KOPT-K1 (cell line): ENCODE results near the gene CACNB2.

ENCODE experiments used
- H3K27ac ChIP-seq: fragments of 200-600 bp; sonication (generic); 2 replicates; pipeline ENCODE4 v1.5.1; 2016; ENCODE audit warnings: antibody characterized with exemption, mild to moderate bottlenecking, low read depth, low read length; ENCODE audit not compliant: poor library complexity, severe bottlenecking
- H3K36me3 ChIP-seq: fragments of 200-600 bp; sonication (generic); 2 replicates; pipeline ENCODE4 v1.5.1; 2017; ENCODE audit warnings: antibody characterized with exemption, mild to moderate bottlenecking, low read length, moderate library complexity; ENCODE audit not compliant: insufficient read depth
- H3K9me3 ChIP-seq: fragments of 200-600 bp; sonication (generic); 2 replicates; pipeline ENCODE4 v1.5.1; 2017; ENCODE audit warnings: antibody characterized with exemption, low read length, mild to moderate bottlenecking; ENCODE audit not compliant: insufficient read depth, poor library complexity, severe bottlenecking

Gene CACNB2

GRCh38 chr10:18455086-18455884, 315.1 kb downstream of the CACNB2 start:
- peak overlapping the region; percentile 39 for H3K27ac ChIP-seq

GRCh38 chr10:18456984-18457383, 316.8 kb downstream of the CACNB2 start:
- no peak overlapping the region for H3K27ac ChIP-seq
- no peaks in the 10 kb centered on the region for H3K9me3 ChIP-seq

More at GRCh38 chr10:18455086-18455884, 315.1 kb downstream of the CACNB2 start:
- H3K36me3 ChIP-seq, result no peaks in the 10 kb centered on the region
- H3K9me3 ChIP-seq, result no peaks in the 10 kb centered on the region

GRCh38 chr10:18460032-18460431, 319.8 kb downstream of the CACNB2 start:
- Histone ChIP-seq H3K9me3 (no peaks in the 10 kb centered on the region), H3K36me3 (no peaks in the 10 kb centered on the region), H3K27ac (no peak overlapping the region)

More at GRCh38 chr10:18456984-18457383, 316.8 kb downstream of the CACNB2 start:
- no peaks in the 10 kb centered on the region for H3K36me3 ChIP-seq

- Histone ChIP-seq H3K36me3 (no peaks in the 10 kb centered on the region), H3K9me3 (no peaks in the 10 kb centered on the region), H3K27ac (no peak overlapping the region)
Observed at GRCh38 chr10:18463673-18464211, 323.5 kb downstream of the CACNB2 start.

GRCh38 chr10:18469125-18469524, 328.9 kb downstream of the CACNB2 start:
- H3K9me3 ChIP-seq, result no peaks in the 10 kb centered on the region
- no peak overlapping the region for H3K27ac ChIP-seq

GRCh38 chr10:18472977-18473376, 332.8 kb downstream of the CACNB2 start:
- no peak overlapping the region for H3K27ac ChIP-seq
- H3K9me3 ChIP-seq, result no peaks in the 10 kb centered on the region
- H3K36me3 ChIP-seq, result no peaks in the 10 kb centered on the region

More at GRCh38 chr10:18469125-18469524, 328.9 kb downstream of the CACNB2 start:
- H3K36me3 ChIP-seq, result no peaks in the 10 kb centered on the region

- Histone ChIP-seq H3K36me3 (no peaks in the 10 kb centered on the region), H3K27ac (no peak overlapping the region), H3K9me3 (no peaks in the 10 kb centered on the region)
Observed at GRCh38 chr10:18473424-18474117, 333.3 kb downstream of the CACNB2 start.

- Histone ChIP-seq H3K9me3 (no peaks in the 10 kb centered on the region), H3K27ac (no peak overlapping the region), H3K36me3 (no peaks in the 10 kb centered on the region)
Observed at GRCh38 chr10:18474118-18474455, 333.9 kb downstream of the CACNB2 start.

- Histone ChIP-seq H3K27ac (no peak overlapping the region), H3K9me3 (no peaks in the 10 kb centered on the region), H3K36me3 (no peaks in the 10 kb centered on the region)
Observed at GRCh38 chr10:18476076-18476647, 335.9 kb downstream of the CACNB2 start.

GRCh38 chr10:18478354-18478753, 338.1 kb downstream of the CACNB2 start:
- Histone ChIP-seq H3K36me3 (no peaks in the 10 kb centered on the region), H3K9me3 (no peaks in the 10 kb centered on the region), H3K27ac (no peak overlapping the region)

GRCh38 chr10:18479502-18479901, 339.3 kb downstream of the CACNB2 start:
- Histone ChIP-seq H3K36me3 (no peaks in the 10 kb centered on the region), H3K9me3 (no peaks in the 10 kb centered on the region), H3K27ac (no peak overlapping the region)

- no peak overlapping the region for H3K27ac ChIP-seq
- no peaks in the 10 kb centered on the region for H3K36me3 ChIP-seq
- H3K9me3 ChIP-seq, result no peaks in the 10 kb centered on the region
Observed at GRCh38 chr10:18483516-18484186, 343.4 kb downstream of the CACNB2 start.

- H3K27ac ChIP-seq, result no peak overlapping the region
- no peaks in the 10 kb centered on the region for H3K36me3 ChIP-seq
- H3K9me3 ChIP-seq, result no peaks in the 10 kb centered on the region
Observed at GRCh38 chr10:18486438-18486837, 346.2 kb downstream of the CACNB2 start.

- no peak overlapping the region for H3K27ac ChIP-seq
- no peaks in the 10 kb centered on the region for H3K36me3 ChIP-seq
- H3K9me3 ChIP-seq, result no peaks in the 10 kb centered on the region
Observed at GRCh38 chr10:18490755-18491154, 350.5 kb downstream of the CACNB2 start.
